ENCODE results near the gene ARMC6.

The ARMC6 gene

GRCh38 chr19:19033426-19034203 is at the start of gene ARMC6, which contains the start of gene SUGP2:
ARMC6 (plus strand) TSS chr19:19033603; CDS start chr19:19034210, 607 bp downstream.
SUGP2 (minus strand) TSS chr19:19033517; CDS start chr19:19031071, 2,446 bp downstream.
- peak; percentile 83 for DNase-seq (ENCODE audit: low read depth)

GRCh38 chr19:18984251-18984650 is 49.2 kb upstream of the ARMC6 start:
- DNase-seq (ENCODE audit: low read depth): no peak

DNA sequence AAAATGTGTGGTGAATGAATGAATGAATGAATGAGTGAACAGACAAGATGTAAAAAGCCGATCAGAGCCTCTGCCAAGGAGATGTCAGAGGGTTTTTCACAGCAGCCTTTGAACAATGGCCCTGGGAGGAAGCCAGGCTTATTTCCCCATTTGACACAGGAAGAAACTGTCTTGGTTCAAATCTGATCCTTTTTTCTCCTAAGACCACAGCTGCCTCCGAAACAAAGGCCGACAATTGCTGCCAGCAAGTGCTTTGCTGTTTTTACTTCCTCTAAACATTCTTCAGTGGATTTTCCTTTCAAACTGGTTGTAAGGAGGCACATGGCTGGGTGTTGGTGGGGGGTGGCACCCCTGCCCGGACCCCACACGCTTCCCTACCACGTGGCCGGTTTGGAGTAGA is 48.1 kb upstream of the ARMC6 start:
- no peak for DNase-seq (ENCODE audit: low read depth)

GRCh38 chr19:18987456-18987855 is 45.9 kb upstream of the ARMC6 start:
- DNase-seq (ENCODE audit: low read depth): no peak

GRCh38 chr19:18989316-18989715 is 44.1 kb upstream of the ARMC6 start:
- no peak for DNase-seq (ENCODE audit: low read depth)

GRCh38 chr19:18990128-18990708 is 43.2 kb upstream of the ARMC6 start:
- DNase-seq (ENCODE audit: low read depth): no peak

DNA sequence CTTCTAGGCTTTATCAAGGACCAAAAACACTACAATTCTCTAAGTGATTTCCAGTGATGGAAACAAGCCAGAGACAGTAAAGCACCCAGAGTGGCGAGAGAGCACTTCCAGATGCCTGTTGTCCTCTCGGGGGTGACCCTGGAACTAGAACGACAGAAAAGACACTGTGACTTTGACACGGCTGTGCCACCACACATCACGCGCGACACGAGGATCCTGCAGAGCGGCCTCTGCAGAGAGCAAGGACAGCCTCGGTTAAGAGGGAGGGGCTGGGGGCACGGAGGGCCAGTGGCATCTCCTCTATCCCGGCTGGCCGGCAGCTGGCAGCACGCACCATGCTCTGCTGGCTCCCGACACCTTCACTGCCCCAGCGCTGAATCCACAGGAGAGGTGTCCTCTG is 42.4 kb upstream of the ARMC6 start:
- DNase-seq (ENCODE audit: low read depth): no peak

- DNase-seq (ENCODE audit: low read depth): no peak
Observed at GRCh38 chr19:18991468-18991867, 41.9 kb upstream of the ARMC6 start.

DNA sequence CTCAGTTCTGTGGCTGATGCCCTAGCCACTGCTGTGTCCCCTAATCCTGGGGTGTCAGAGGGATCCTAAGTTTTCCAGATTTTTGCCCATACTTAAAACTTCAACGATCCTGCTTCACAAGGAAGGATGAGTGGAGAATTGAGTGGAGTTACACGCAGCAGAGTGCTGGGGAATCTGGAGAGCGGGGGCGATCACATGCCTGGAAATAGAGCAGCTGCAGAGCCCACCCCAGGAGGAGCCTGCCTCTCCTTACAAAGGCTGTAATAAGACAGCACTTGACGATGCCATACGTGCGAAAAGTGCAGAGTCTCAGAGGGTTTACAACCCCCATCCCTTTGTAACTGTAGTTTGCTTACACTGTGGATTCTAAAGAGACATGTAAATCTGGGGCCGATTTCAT is 40.7 kb upstream of the ARMC6 start:
- no peak for DNase-seq (ENCODE audit: low read depth)

DNA sequence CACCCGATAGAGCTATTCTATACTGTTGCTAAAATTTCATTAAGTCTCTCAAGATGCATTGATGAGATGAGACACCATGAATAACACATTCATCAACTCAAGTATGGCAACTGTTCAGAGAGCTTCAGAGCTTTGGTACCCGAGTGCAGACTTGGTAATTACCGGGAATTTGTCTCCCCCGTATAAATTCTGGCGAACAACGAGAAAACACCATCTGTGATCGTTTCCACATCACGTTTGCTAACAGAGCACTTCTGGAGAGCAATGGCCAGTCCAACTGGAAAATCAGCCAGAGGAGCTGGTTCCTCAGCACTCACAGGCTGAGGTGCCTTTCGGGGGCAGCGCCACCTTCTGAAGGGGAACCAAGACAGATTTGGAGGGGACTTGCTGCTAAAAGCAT is 40.3 kb upstream of the ARMC6 start:
- no peak for DNase-seq (ENCODE audit: low read depth)

DNA sequence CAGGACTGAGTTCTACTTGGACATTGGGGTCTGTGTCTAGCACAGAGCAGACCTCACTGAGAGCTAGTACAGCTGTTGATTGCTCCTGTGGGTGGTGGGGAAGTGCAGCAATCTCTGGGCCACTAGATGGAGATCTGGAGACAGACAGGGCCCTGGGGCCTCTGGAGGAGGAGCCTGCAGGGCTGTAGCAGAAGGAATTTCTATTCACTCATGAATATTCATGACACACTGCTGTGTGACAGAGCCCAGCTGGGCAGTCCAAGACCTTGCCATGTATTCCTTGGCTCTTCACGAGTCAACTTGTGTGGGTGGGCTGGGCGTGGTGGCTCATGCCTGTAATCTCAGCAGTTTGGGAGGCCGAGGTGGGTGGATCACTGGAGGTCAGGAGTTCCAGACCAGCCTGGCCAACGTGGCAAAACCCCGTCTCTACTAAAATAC is 37.6 kb upstream of the ARMC6 start:
- DNase-seq (ENCODE audit: low read depth): no peak

DNA sequence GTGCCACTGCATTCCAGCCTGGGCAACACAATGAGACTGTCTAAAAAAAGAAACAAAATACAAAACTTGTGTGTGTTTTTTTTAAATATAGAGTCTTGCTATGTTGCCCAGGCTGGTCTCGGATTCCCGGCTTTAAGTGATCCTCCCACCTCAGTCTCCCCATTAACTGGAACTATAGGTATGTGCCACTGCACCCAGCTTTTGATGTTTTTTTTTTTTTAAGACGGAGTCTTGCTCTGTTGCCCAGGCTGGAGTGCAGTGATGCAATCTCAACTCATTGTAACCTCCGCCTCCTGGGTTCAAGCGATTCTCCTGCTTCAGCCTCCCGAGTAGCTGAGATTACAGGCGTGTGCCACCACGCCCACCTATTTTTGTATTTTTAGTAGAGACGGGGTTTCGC is 37.1 kb upstream of the ARMC6 start:
- no peak for DNase-seq (ENCODE audit: low read depth)

DNA sequence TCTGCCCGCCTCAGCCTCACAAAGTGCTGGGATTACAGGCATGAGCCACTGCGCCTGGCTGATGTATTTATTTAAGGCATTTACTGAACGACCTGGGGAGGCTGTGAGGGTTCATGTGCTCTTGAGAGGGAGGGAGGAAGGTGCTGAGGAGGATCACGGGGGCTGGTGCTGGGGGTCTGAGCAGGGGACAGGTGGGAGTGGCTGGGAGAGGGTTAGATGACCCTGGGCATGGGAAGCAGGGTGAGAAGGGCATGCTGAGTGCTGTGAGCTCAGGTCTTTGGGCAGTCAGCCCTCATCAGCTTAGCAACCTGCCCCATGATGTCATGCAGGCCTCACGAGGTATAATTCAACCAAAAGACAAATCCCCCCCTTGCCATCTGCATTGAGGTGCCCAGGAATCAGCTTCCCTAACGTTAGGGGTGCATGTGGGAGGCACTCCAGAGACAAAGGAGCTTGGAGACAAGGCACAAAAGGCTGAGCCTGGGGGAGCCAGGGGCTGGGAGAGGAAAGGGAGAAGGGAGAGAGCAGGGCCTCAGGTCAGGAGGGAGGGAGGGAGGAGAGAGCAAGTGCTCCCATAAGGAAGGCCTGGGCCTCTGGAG is 36.5 kb upstream of the ARMC6 start:
- DNase-seq (ENCODE audit: low read depth): no peak

DNA sequence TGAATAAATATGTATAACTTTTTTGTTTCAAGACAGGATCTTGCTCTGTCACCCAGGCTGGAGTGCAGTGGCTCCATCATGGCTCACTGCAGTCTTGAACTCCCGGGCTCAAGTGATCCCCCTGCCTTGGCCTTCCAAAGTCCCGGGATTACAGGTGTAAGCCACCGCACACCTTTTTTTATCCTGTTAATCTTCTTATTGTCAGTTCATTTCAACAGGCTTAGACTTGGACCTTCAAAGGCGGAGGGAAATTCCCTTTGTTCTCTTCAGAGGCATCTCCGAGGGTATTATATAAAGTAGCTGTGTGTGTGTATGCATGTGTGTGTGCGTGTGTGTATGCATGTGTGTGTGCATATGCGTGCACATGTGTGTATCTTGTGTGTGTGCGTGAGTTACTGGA is 35.1 kb upstream of the ARMC6 start:
- no peak for DNase-seq (ENCODE audit: low read depth)

- DNase-seq (ENCODE audit: low read depth): no peak
Observed at GRCh38 chr19:18999016-18999758, 34.2 kb upstream of the ARMC6 start.

DNA sequence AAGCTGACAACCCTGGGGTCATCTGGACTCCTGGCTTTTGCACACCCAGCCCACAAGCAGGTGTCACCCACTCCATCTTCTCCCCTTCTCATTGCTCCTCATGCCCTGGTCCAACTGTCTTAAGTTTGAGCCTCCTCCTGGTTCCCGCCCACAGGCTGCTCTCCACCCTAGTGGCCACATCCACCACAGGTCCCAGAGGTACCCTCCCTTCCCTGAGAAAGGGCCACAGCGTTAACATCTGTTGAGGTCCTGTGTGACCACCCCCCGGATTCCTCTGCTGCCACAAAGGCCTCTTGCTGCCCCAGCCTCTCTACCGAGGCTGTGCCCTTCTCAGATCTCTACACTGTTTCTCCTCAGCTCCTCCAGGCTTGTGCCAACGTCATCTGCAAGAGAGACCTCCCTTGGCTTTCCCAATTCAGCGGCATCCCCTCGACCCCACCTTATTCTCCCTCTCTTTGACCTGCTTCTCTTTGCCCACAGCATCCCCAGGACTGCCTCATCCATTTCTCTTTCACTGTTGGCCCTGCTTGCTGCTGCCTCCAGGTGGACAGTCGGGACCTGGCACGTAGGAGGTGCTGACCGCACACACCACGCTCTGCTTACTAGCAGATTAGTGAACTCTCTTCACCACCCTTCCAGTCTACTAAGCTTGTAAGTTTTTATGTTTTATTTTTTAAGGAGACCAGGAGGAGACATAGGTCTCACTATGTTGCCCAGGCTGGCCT is 33.3 kb upstream of the ARMC6 start:
- DNase-seq (ENCODE audit: low read depth): no peak

DNA sequence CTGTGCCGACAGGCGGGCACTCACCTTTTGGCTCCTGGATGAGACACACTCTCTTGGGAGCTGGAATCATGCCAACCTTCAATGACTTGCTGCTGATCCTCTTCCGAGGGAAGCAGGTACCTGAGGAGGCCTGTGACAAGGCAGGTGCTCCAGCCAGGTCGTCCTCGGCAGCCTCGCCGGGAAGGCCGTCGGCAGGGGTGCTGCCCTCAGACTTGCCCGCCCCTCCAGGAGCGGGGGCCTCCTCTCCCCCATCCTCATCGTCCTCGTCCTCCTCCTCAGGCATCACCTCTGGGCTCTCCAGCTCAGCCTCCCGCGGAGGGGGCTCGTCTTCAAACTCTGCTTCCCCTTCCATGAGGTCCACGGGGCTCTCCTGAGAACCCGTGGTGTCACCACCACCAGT is 29.3 kb upstream of the ARMC6 start:
- no peak for DNase-seq (ENCODE audit: low read depth)

- no peak for DNase-seq (ENCODE audit: low read depth)
Observed at GRCh38 chr19:19006213-19006612, 27.2 kb upstream of the ARMC6 start.

GRCh38 chr19:19009951-19010350 is 23.5 kb upstream of the ARMC6 start:
- no peak for DNase-seq (ENCODE audit: low read depth)

- DNase-seq (ENCODE audit: low read depth): no peak
Observed at GRCh38 chr19:19010551-19010950, 22.9 kb upstream of the ARMC6 start.

DNA sequence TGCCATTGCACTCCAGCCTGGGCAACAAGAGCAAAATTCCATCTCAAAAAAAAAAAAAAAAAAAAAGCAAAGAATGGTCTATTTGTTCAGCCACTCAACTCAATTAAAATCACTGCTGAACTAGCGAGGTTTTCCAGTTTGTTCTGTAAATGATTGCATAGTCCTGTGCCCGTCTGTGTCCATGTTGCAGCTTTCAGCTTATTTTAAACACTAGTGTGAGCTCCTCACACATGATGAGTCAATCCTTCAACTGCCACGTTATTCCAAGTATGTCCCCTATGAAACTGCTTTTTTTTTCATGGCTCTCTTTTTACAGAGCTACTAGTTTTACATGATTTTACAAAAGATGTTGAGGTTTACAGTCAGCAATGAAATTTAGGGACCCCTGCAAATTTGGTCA is 12.3 kb upstream of the ARMC6 start:
- no peak for DNase-seq (ENCODE audit: low read depth)

DNA sequence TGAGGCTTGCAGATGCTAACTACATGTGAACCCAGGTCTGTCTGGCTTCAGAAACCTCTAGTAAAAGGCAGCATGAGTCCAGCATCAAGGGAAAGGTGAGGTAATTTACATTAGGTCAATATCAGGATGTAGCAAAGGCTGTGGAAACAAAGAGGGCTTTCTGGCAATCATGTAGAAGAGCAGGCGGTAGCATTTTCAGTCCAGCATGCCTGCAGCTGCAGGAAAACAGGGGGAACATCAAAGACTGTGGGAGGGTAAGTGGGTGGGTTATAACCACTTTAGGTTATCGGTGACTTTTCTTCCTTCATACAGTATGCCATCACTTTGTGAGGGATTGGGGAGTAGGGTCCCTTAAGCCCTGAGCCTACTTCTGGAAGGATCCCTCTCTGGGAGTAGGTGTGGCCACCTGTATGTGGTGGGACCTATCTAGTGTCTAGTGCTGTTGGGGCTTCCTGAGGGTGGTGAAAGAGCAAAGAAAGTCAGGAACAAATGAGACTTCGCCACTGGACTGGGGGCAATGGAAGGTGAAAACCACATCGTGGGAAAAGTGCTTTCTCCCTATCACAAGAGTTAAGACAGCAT is 10.9 kb upstream of the ARMC6 start:
- no peak for DNase-seq (ENCODE audit: low read depth)

All from activated gamma-delta T cell treated with anti-CD3 and anti-CD28 coated beads, Interleukin-2, amount 50 U/mL, for 16 hours (primary cell).